Measurements from ENCODE around the gene PTHLH.
A peak's percentile ranks its signal among the peaks of the same experiment; 100 is the strongest.

The PTHLH gene

DNA sequence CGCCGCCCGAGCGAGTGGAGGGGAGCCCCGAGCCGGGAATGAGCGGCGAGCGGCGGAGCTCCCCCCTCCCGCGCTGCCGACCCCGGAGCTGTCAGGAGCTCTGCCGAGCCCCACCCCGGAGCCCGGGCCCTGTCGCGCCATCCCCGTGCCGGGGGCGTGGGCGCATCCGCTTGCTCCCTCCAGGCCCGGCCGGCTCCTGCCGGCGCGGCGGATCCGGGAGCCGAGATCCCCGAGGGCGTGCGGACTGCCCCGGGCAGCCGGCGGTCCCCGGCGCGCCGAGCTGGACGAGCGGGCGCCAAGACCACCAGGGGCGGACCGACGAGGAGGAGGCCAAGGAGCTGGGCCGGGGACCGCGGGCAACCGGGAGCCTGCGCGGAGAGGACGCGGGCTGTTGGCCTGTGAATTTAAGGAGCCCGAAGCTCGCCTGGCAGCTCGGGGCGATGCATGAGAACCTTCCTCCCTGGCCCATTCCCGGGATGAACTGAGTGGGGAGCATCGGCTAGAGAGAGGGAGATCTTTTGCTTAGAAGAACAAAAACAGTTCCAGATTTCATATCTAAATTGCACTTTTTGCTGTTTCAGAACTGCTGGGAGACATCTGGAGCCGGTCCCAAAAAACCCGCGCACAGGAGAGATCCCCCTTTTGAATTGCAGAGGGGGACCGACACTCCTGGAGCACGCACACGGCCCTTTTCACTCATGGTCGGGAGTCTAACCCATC is 2.0 kb downstream of the PTHLH start:
- in situ Hi-C loops (cut with HindIII; ENCODE audit: low sequenced_read_pairs): no loop called here
- peak overlapping the region; percentile 38 for H3K4me3 ChIP-seq (ENCODE audit: low read depth, low read length)
- TF ChIP-seq, protein P1, sequence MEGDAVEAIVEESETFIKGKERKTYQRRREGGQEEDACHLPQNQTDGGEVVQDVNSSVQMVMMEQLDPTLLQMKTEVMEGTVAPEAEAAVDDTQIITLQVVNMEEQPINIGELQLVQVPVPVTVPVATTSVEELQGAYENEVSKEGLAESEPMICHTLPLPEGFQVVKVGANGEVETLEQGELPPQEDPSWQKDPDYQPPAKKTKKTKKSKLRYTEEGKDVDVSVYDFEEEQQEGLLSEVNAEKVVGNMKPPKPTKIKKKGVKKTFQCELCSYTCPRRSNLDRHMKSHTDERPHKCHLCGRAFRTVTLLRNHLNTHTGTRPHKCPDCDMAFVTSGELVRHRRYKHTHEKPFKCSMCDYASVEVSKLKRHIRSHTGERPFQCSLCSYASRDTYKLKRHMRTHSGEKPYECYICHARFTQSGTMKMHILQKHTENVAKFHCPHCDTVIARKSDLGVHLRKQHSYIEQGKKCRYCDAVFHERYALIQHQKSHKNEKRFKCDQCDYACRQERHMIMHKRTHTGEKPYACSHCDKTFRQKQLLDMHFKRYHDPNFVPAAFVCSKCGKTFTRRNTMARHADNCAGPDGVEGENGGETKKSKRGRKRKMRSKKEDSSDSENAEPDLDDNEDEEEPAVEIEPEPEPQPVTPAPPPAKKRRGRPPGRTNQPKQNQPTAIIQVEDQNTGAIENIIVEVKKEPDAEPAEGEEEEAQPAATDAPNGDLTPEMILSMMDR (IDR thresholded peaks at IDR 0.05; ENCODE audit: low read depth, low read length): no peak
- peak; percentile 43 for DNase-seq (ENCODE audit: low read depth, low spot score)

GRCh38 chr12:27969624-27970400 is 2.7 kb downstream of the PTHLH start:
- TF ChIP-seq, protein P1 (IDR thresholded peaks at IDR 0.05; ENCODE audit: low read depth, low read length): no peak
- DNase-seq (ENCODE audit: low read depth, low spot score): peak; percentile 57
- in situ Hi-C loops (cut with HindIII; ENCODE audit: low sequenced_read_pairs): no loop called here
- peak overlapping the region; percentile 38 for H3K4me3 ChIP-seq (ENCODE audit: low read depth, low read length)

DNA sequence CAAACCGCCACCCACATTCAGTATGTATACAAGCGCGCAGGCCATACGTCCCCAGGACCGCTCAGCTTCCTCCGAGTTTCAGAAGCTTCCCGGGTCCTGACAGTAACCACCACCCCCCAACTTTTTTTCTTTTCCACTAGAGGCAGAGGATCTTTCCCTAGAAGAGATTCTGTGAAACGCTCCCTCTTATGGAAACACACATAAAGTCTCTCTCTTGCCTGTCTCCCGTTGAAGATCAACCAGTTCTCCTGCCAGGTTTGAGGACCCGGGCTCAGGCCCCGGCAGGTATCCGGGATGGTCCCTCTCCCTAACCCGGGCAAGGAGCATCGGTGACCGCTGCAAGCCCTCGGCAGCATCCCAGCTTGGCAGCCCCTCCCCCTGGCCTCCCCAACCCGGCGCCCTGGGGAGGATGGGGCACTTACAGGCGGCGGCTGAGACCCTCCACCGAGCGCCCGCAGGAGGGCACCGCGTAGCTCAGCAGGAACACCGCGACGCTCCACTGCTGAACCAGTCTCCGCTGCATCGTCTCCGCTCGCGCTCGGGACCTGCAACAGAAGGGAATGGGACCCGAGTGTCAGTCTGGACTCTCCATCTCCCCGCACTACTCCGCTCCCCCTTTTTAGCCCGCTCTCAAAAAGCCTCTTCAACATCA is 3.4 kb downstream of the PTHLH start:
- peak overlapping the region; percentile 38 for H3K4me3 ChIP-seq (ENCODE audit: low read depth, low read length)
- TF ChIP-seq, protein P1 (IDR thresholded peaks at IDR 0.05; ENCODE audit: low read depth, low read length): peak; percentile 22
- in situ Hi-C loops (cut with HindIII; ENCODE audit: low sequenced_read_pairs): no loop called here
- DNase-seq (ENCODE audit: low read depth, low spot score): peak; percentile 28

GRCh38 chr12:27967551-27968054 is 4.9 kb downstream of the PTHLH start:
- in situ Hi-C loops (cut with HindIII; ENCODE audit: low sequenced_read_pairs): no loop called here

GRCh38 chr12:27966870-27967269 is 5.7 kb downstream of the PTHLH start:
- H3K4me3 ChIP-seq (ENCODE audit: low read depth, low read length): no peak overlapping the region
- TF ChIP-seq, protein P1 (IDR thresholded peaks at IDR 0.05; ENCODE audit: low read depth, low read length): no peak
- peak; percentile 97 for DNase-seq (ENCODE audit: low read depth, low spot score)
- in situ Hi-C loops (cut with HindIII; ENCODE audit: low sequenced_read_pairs): no loop called here

More at GRCh38 chr12:27967551-27968054, 4.9 kb downstream of the PTHLH start:
- TF ChIP-seq, protein P1 (IDR thresholded peaks at IDR 0.05; ENCODE audit: low read depth, low read length): no peak
- no peak for DNase-seq (ENCODE audit: low read depth, low spot score)
- no peak overlapping the region for H3K4me3 ChIP-seq (ENCODE audit: low read depth, low read length)

GRCh38 chr12:27965966-27966365 is 6.6 kb downstream of the PTHLH start:
- H3K4me3 ChIP-seq (ENCODE audit: low read depth, low read length): no peak overlapping the region
- DNase-seq (ENCODE audit: low read depth, low spot score): peak; percentile 29
- in situ Hi-C loops (cut with HindIII; ENCODE audit: low sequenced_read_pairs): no loop called here
- TF ChIP-seq, protein P1 (IDR thresholded peaks at IDR 0.05; ENCODE audit: low read depth, low read length): no peak

All from astrocyte of the spinal cord (primary cell).